ENCODE measurements around the gene HTATIP2.

The HTATIP2 gene

GRCh38 chr11:20417771-20418170 is 54.3 kb downstream of the HTATIP2 start:
- no peak overlapping the region for H3K4me3 ChIP-seq (ENCODE audit: low read depth, low read length)
- TF ChIP-seq CTCF (IDR thresholded peaks at IDR 0.05; ENCODE audit: low read depth, low read length): no peak

DNA sequence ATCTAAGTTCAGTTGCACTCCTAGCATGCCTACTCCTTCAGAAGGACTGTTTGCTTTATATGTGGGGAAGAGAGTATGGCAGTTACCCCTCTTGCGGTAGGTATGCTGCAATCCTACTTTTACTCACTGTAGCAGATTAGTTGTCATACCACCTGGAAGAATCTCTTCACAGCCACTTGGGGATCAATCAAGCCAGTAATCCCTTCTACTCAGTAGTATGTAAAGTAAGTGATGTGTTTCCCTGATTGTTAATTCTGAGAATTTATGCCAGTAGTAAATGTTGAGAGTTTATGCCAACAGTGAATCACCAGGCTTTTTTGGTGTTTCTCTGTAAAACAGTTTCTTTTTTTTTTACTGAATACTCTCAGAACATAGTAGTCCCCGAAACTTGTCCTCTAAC is 58.4 kb downstream of the HTATIP2 start:
- H3K4me3 ChIP-seq (ENCODE audit: low read depth, low read length): no peak overlapping the region
- TF ChIP-seq CTCF (IDR thresholded peaks at IDR 0.05; ENCODE audit: low read depth, low read length): no peak

- no peak overlapping the region for H3K4me3 ChIP-seq (ENCODE audit: low read depth, low read length)
- TF ChIP-seq CTCF (IDR thresholded peaks at IDR 0.05; ENCODE audit: low read depth, low read length): no peak
Measured at GRCh38 chr11:20429216-20429615, 65.7 kb downstream of the HTATIP2 start.
